ENCODE measurements around the gene HS6ST1.

- TF ChIP-seq CTCF (conservative IDR thresholded peaks at IDR 0.05; ENCODE audit: low read depth, low read length), result no peak
- no peak for TF ChIP-seq EZH2 (IDR thresholded peaks at IDR 0.05; ENCODE audit: low read length, unreplicated experiment)
These were observed 19.7 kb downstream of the HS6ST1 start for GRCh38 chr2:128298846-128299507.

Data from PC-3 (cell line).